Endothelial cell of umbilical vein (primary cell): ENCODE measurements around the gene RPAP3. TPM values are rescaled to one million over a fixed set of nuclear protein-coding genes. Genes with fewer than 3 reads are reported as not detected.

Experiments
- BruUV-seq: library from RNA; stranded (reverse); fragments of 400-500 nt; replicated peaks from 2 replicates; lab custom pipeline; 2021; lab: Mats Ljungman, UMichigan
- CTCF ChIA-PET: fragments of 300-600, 350-600 bp; sonication (Branson Sonifier 250); formaldehyde crosslinking; loops from one replicate; lab custom pipeline; 2021; ENCODE audit warnings: antibody characterized with exemption, inconsistent platforms; lab: Charles Lee
- POLR2A ChIA-PET: fragments of 300-600, 350-600 bp; sonication (Branson Sonifier 250); formaldehyde crosslinking; loops from one replicate; lab custom pipeline; 2021; ENCODE audit warnings: antibody characterized with exemption, inconsistent platforms; lab: Charles Lee
- DNase-seq: peaks from one replicate; pipeline ENCODE4 v3.0.0-alpha.2; 2011; ENCODE audit warnings: low read depth, low spot score
- FAIRE-seq: peaks from 2 replicates; lab custom pipeline; 2011; peaks lifted over from hg19 to GRCh38; lab: Jason Lieb, UNC
- H2AFZ ChIP-seq: 2 replicates; pipeline ENCODE4 v1.6.0; 2012; ENCODE audit warnings: low read depth, low read length, control low read depth, inconsistent platforms
- H3K27ac ChIP-seq: 2 replicates; pipeline ENCODE4 v1.5.1; 2011; ENCODE audit warnings: low read depth, mild to moderate bottlenecking, control low read depth, low read length, moderate library complexity; ENCODE audit not compliant: insufficient read depth
- H3K27me3 ChIP-seq, 2 experiments: 2 replicates each; pipeline versions ENCODE4 v1.6.0 to v1.6.1; 2011; ENCODE audit warnings: low read length in 2 of 2, mixed read lengths in 1 of 2; ENCODE audit not compliant: control insufficient read depth in 2 of 2, insufficient read depth in 2 of 2
- H3K36me3 ChIP-seq, 2 experiments: 2 replicates in 1 of 2; 3 replicates in 1 of 2; pipeline ENCODE4 v1.5.1; 2011; ENCODE audit warnings: low read length in 2 of 2, mild to moderate bottlenecking in 1 of 2, moderate library complexity in 1 of 2; ENCODE audit not compliant: control insufficient read depth in 2 of 2, insufficient read depth in 2 of 2; ENCODE audit errors: extremely low read depth in 1 of 2
- H3K4me1 ChIP-seq: 3 replicates; pipeline ENCODE4 v1.5.1; 2011; ENCODE audit warnings: mild to moderate bottlenecking, low read length; ENCODE audit not compliant: control insufficient read depth, insufficient read depth; ENCODE audit errors: extremely low read depth
- H3K4me2 ChIP-seq: 2 replicates; pipeline ENCODE4 v1.6.1; 2011; ENCODE audit warnings: low read length, control low read depth, mixed read lengths; ENCODE audit not compliant: insufficient read depth
- H3K4me3 ChIP-seq, 3 experiments: fragments of 200-600 bp in 1 of 3; sonication (generic), shearing (Covaris generic) in 1 of 3; replicated peaks in 1 of 3; 2 replicates each; pipeline ENCODE4 v1.5.1; 2011 to 2016; ENCODE audit warnings: control low read depth in 3 of 3, low read length in 3 of 3, mild to moderate bottlenecking in 2 of 3, inconsistent platforms in 1 of 3, low read depth in 1 of 3, moderate library complexity in 1 of 3; ENCODE audit not compliant: insufficient read depth in 1 of 3
- H3K79me2 ChIP-seq: 2 replicates; pipeline ENCODE4 v1.6.0; 2012; ENCODE audit warnings: low read length, inconsistent platforms; ENCODE audit not compliant: control insufficient read depth, insufficient read depth
- H3K9ac ChIP-seq: replicated peaks from 2 replicates; pipeline ENCODE3; 2011; ENCODE audit warnings: low read length, control low read depth; ENCODE audit not compliant: insufficient read depth; ENCODE audit errors: extremely low read depth
- H3K9me1 ChIP-seq: replicated peaks from 3 replicates; pipeline ENCODE4 v1.6.0; 2011; ENCODE audit warnings: mild to moderate bottlenecking, low read length; ENCODE audit not compliant: control insufficient read depth, insufficient read depth; ENCODE audit errors: extremely low read depth
- H3K9me3 ChIP-seq: replicated peaks from 2 replicates; pipeline ENCODE4 v1.5.1; 2012; ENCODE audit warnings: low read length, inconsistent platforms; ENCODE audit not compliant: control insufficient read depth, insufficient read depth
- H4K20me1 ChIP-seq: replicated peaks from 2 replicates; pipeline ENCODE3; 2011; ENCODE audit warnings: mild to moderate bottlenecking, low read length; ENCODE audit not compliant: control insufficient read depth, insufficient read depth; ENCODE audit errors: extremely low read depth
- EZH2 ChIP-seq: IDR thresholded peaks from 2 replicates; pipeline ENCODE4 v1.6.1; 2012; ENCODE audit warnings: borderline replicate concordance, low read depth, mild to moderate bottlenecking, moderate library complexity, low read length, inconsistent platforms; ENCODE audit not compliant: severe bottlenecking
- FOS ChIP-seq: IDR thresholded peaks from 2 replicates; pipeline ENCODE4 v1.6.1; 2011; ENCODE audit warnings: mild to moderate bottlenecking, low read length, moderate library complexity, borderline replicate concordance; ENCODE audit not compliant: insufficient read depth
- GATA2 ChIP-seq: IDR thresholded peaks from 2 replicates; pipeline ENCODE4 v1.7.0; 2011; ENCODE audit warnings: low read depth, mild to moderate bottlenecking, moderate library complexity, mixed read lengths, low read length; ENCODE audit not compliant: insufficient read length, insufficient read depth
- JUN ChIP-seq: IDR thresholded peaks from 2 replicates; pipeline ENCODE4 v1.6.1; 2011; ENCODE audit warnings: borderline replicate concordance, low read depth; ENCODE audit not compliant: insufficient read length, insufficient read depth
- MAX ChIP-seq: IDR thresholded peaks from 2 replicates; pipeline ENCODE4 v1.6.1; 2011; ENCODE audit not compliant: insufficient read depth, insufficient read length
- MYC ChIP-seq: IDR thresholded peaks from one replicate; pipeline ENCODE4 v1.6.1; 2011; ENCODE audit warnings: mild to moderate bottlenecking, low read depth, low read length
- POLR2A ChIP-seq: IDR thresholded peaks from 2 replicates; pipeline ENCODE4 v1.6.1; 2012; ENCODE audit warnings: low read depth, mild to moderate bottlenecking, control low read depth, low read length
- POLR2AphosphoS5 ChIP-seq: IDR thresholded peaks from 2 replicates; pipeline ENCODE4 v1.6.1; 2012; ENCODE audit warnings: low read depth, mild to moderate bottlenecking, control low read depth, low read length, moderate library complexity; ENCODE audit not compliant: insufficient read depth
- dilution Hi-C: fragments of 300-500 bp; cut with MboI; formaldehyde crosslinking; loops from one replicate; pipeline ENCODE4 v1.15.0; 2019; ENCODE audit warnings: low sequenced_read_pairs; ENCODE audit not compliant: extremely low pct_ligation_motif_present
- intact Hi-C: fragments of 100-400 bp; cut with micrococcal nuclease; formaldehyde crosslinking; loops from one replicate; pipeline ENCODE4 v1.10.0; 2022
- polyA plus RNA-seq, 4 experiments: library from polyadenylated mRNA; depleted of rRNA in 3 of 4; stranded (reverse) in 3 of 4; unstranded in 1 of 4; fragments of >200 nt; gene quantifications; 2 replicates each; pipeline versions ENCODE4 v1.2.1 to v1.2.3, GENCODE V29; 2011 to 2012; ENCODE audit warnings: missing spikeins in 1 of 4
- total RNA-seq: library from RNA; stranded (reverse); gene quantifications from 2 replicates; pipeline ENCODE4 v1.2.3, GENCODE V29; 2021
- TF ChIP-seq, protein P1 (sequence below), 2 donors: IDR thresholded peaks; 1 replicate in 1 of 2; 2 replicates in 1 of 2; pipeline ENCODE4 v1.5.1; 2011; ENCODE audit warnings: low read length in 2 of 2, mild to moderate bottlenecking in 2 of 2, moderate library complexity in 2 of 2, control low read depth in 1 of 2, inconsistent platforms in 1 of 2, low read depth in 1 of 2; ENCODE audit not compliant: insufficient read depth in 1 of 2; ENCODE audit errors: extremely low read depth in 1 of 2

Gene RPAP3
- total and polyA plus RNA-seq, 2 donors (not counting 3 experiments of a cell fraction or from before 2014, with no cell fraction given) = 3.9 to 29.8 TPM

- BruUV-seq = no TSS peak
These were observed 39.7 kb upstream of the RPAP3 start for GRCh38 chr12:47745485-47746041.

More at GRCh38 chr12:47745485-47746041, 39.7 kb upstream of the RPAP3 start:
- H3K27ac ChIP-seq = no peak overlapping the region
- no peak overlapping the region for H3K9ac ChIP-seq
- no peak for FAIRE-seq
- CTCF ChIA-PET = interaction anchor here (1.5 to 10.4 kb wide), 5 partner anchors 11 to 94 kb away, joined by 5 to 385 read pairs (median 136); partner anchors contain the start of genes RAPGEF3 and SLC48A1
- H2AFZ ChIP-seq = no peak overlapping the region
- no peak overlapping the region for H3K4me2 ChIP-seq
- H3K36me3 ChIP-seq = peaks cover 6 to 43% of the 10 kb centered on the region in 2 experiments
- no peak for DNase-seq
- POLR2A ChIA-PET = no interaction called here
- no peaks in the 10 kb centered on the region for H3K79me2 ChIP-seq
- H3K4me1 ChIP-seq = peaks cover 11% of the 10 kb centered on the region
- H3K4me3 ChIP-seq = no peak overlapping the region
- intact Hi-C loops (no loop called here), dilution Hi-C loops (no loop called here)
- H3K9me1 ChIP-seq = no peaks in the 10 kb centered on the region
- H3K9me3 ChIP-seq = no peaks in the 10 kb centered on the region
- no peaks in the 10 kb centered on the region for H3K27me3 ChIP-seq
- no peaks in the 10 kb centered on the region for H4K20me1 ChIP-seq
- TF ChIP-seq JUN = no peak
- no peak for TF ChIP-seq POLR2AphosphoS5
- TF ChIP-seq MAX = no peak
- no peak for TF ChIP-seq GATA2
- TF ChIP-seq MYC = no peak
- TF ChIP-seq POLR2A = no peak
- TF ChIP-seq, protein P1, sequence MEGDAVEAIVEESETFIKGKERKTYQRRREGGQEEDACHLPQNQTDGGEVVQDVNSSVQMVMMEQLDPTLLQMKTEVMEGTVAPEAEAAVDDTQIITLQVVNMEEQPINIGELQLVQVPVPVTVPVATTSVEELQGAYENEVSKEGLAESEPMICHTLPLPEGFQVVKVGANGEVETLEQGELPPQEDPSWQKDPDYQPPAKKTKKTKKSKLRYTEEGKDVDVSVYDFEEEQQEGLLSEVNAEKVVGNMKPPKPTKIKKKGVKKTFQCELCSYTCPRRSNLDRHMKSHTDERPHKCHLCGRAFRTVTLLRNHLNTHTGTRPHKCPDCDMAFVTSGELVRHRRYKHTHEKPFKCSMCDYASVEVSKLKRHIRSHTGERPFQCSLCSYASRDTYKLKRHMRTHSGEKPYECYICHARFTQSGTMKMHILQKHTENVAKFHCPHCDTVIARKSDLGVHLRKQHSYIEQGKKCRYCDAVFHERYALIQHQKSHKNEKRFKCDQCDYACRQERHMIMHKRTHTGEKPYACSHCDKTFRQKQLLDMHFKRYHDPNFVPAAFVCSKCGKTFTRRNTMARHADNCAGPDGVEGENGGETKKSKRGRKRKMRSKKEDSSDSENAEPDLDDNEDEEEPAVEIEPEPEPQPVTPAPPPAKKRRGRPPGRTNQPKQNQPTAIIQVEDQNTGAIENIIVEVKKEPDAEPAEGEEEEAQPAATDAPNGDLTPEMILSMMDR (IDR thresholded peaks at IDR 0.05; ENCODE audit: extremely low read depth in 1 of 2, insufficient read depth in 1 of 2, low read depth in 1 of 2, low read length in 2 of 2) = no peak
- TF ChIP-seq EZH2 = no peak
- TF ChIP-seq FOS = no peak
